GM12878 (cell line): ENCODE data around the gene CD86. TPM values are rescaled to one million over a fixed set of nuclear protein-coding genes. Genes with fewer than 3 reads are reported as not detected.
A peak's percentile ranks its signal among the peaks of the same experiment; 100 is the strongest.

ENCODE experiments used
- CBFB ChIP-seq: IDR thresholded peaks from 2 replicates; pipeline ENCODE4 v1.6.1; 2016; ENCODE audit warnings: antibody characterized with exemption, low read depth
- CREB1 ChIP-seq: IDR thresholded peaks from 2 replicates; pipeline ENCODE4 v1.6.1; 2012; ENCODE audit warnings: low read depth, mild to moderate bottlenecking, inconsistent platforms
- CUX1 ChIP-seq: IDR thresholded peaks from 2 replicates; pipeline ENCODE4 v1.6.1; 2012; ENCODE audit warnings: improper control_type of control experiment, low read depth, low read length; ENCODE audit not compliant: insufficient replicate concordance
- DPF2 ChIP-seq: fragments of 450-650 bp; IDR thresholded peaks from 2 replicates; pipeline ENCODE4 v1.6.1; 2017; ENCODE audit warnings: mild to moderate bottlenecking
- FOXM1 ChIP-seq: IDR thresholded peaks from 2 replicates; pipeline ENCODE4 v1.6.1; 2012; ENCODE audit warnings: low read depth, mild to moderate bottlenecking, inconsistent platforms, low read length, moderate library complexity
- IKZF2 ChIP-seq, 2 experiments: fragments of 450-650 bp; IDR thresholded peaks; 2 replicates each; pipeline ENCODE4 v1.6.1; 2017; ENCODE audit warnings: mild to moderate bottlenecking in 2 of 2, moderate library complexity in 2 of 2
- IRF4 ChIP-seq: IDR thresholded peaks from 2 replicates; pipeline ENCODE4 v1.6.1; 2011; ENCODE audit warnings: low read depth, low read length
- MEF2B ChIP-seq: fragments of 450-650 bp; IDR thresholded peaks from 2 replicates; pipeline ENCODE4 v1.6.1; 2018; ENCODE audit warnings: mild to moderate bottlenecking, moderate library complexity; ENCODE audit not compliant: partially characterized antibody, poor library complexity, severe bottlenecking
- MTA2 ChIP-seq: fragments of 450-650 bp; IDR thresholded peaks from 2 replicates; pipeline ENCODE4 v1.6.1; 2016; ENCODE audit warnings: low read depth, mild to moderate bottlenecking, moderate library complexity
- NFIC ChIP-seq: IDR thresholded peaks from 2 replicates; pipeline ENCODE4 v1.6.1; 2012; ENCODE audit warnings: low read depth, mild to moderate bottlenecking, inconsistent platforms, low read length, moderate library complexity
- PAX5 ChIP-seq: IDR thresholded peaks from 2 replicates; pipeline ENCODE4 v1.6.1; 2011; ENCODE audit warnings: low read depth, low read length, borderline replicate concordance
- POU2F2 ChIP-seq: IDR thresholded peaks from 3 replicates; pipeline ENCODE4 v1.6.1; 2011; ENCODE audit warnings: low read depth, mild to moderate bottlenecking, low read length, borderline replicate concordance
- SKIL ChIP-seq: fragments of 450-650 bp; IDR thresholded peaks from 2 replicates; pipeline ENCODE4 v1.6.1; 2017; ENCODE audit warnings: mild to moderate bottlenecking, low read depth, inconsistent platforms; ENCODE audit not compliant: poor library complexity, severe bottlenecking
- SMARCA5 ChIP-seq: fragments of 450-650 bp; IDR thresholded peaks from 2 replicates; pipeline ENCODE4 v1.6.1; 2017; ENCODE audit warnings: mild to moderate bottlenecking
- STAT3 ChIP-seq: IDR thresholded peaks from 2 replicates; pipeline ENCODE4 v1.6.1; 2011; ENCODE audit warnings: low read depth, low read length, improper control_type of control experiment
- ZNF217 ChIP-seq: fragments of 450-650 bp; IDR thresholded peaks from 2 replicates; pipeline ENCODE4 v1.6.1; 2017; ENCODE audit warnings: antibody characterized with exemption, mild to moderate bottlenecking
- ZSCAN29 ChIP-seq: fragments of 450-650 bp; IDR thresholded peaks from 2 replicates; pipeline ENCODE4 v1.6.1; 2017; ENCODE audit warnings: mild to moderate bottlenecking, moderate library complexity
- polyA plus RNA-seq, 11 experiments: library from polyadenylated mRNA; depleted of rRNA in 4 of 11; unstranded in 6 of 11; stranded (reverse) in 5 of 11; fragments of >200 nt; fragmentation: Nextera tagmentation in 4 of 11; fragmentation: Illumina TruSeq in 1 of 11; extraction: Ambion mirVana in 4 of 11; extraction: Trizol in 1 of 11; gene quantifications; 1 replicate in 1 of 11; 2 replicates in 10 of 11; pipeline versions ENCODE4 v1.2.1 to v1.2.3, GENCODE V29; 2011 to 2016; ENCODE audit warnings: inconsistent platforms in 2 of 11, missing spikeins in 2 of 11, low read depth in 1 of 11
- total RNA-seq, 4 experiments: library from RNA; depleted of rRNA in 3 of 4; stranded (reverse); fragments of >200 nt in 3 of 4; fragmentation: Illumina TruSeq in 1 of 4; extraction: Trizol in 1 of 4; gene quantifications; 2 replicates each; pipeline versions ENCODE4 v1.2.1 to v1.2.3, GENCODE V29; 2013 to 2021
- TF ChIP-seq, protein P1 (sequence below): fragments of 450-650 bp; IDR thresholded peaks from 2 replicates; pipeline ENCODE4 v1.6.1; 2016; ENCODE audit warnings: mild to moderate bottlenecking
- TF ChIP-seq, protein P2 (sequence below): fragments of 450-650 bp; IDR thresholded peaks from 2 replicates; pipeline ENCODE4 v1.6.1; 2018; ENCODE audit warnings: borderline replicate concordance, mild to moderate bottlenecking; ENCODE audit not compliant: partially characterized antibody

CD86 gene
- total and polyA plus RNA-seq, 10 of the 15 experiments (the other 5 are each of a cell fraction or from before 2014, with no cell fraction given), result 40.9 to 100 (median 55.5) TPM

DNA sequence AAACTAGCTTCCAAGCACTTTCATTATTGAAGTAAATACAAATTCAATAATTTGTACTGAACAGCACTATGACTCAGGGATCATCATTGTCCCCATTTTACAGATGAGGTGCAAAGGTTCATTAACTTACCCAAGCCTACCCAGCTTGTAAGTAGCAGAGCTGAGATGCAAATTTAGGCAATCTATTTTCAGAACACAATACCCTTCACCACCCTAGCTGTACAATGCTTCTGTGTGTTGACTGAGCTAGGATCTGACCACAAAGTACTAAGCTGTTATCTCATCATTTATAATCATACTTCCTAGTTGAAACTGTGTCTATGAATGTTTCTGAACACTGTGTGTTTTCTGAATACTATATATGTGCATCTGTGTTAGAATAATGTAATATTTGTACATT lies 29.9 kb upstream of the CD86 start (continued):
- TF ChIP-seq POU2F2 (peak; percentile 93; the same call in 1 of the 3 replicates), MEF2B (peak; percentile 82), FOXM1 (peak; percentile 41; the same call in 1 of the 2 replicates), SKIL (peak; percentile 42), MTA2 (peak; percentile 68), CUX1 (no peak), IKZF2 (IDR thresholded peaks at IDR 0.05) (peak in 1 of 2 experiments; percentile 9; a peak in 1 of 4 replicates), ZSCAN29 (no peak), CBFB (peak; percentile 67; the same call in 1 of the 2 replicates), PAX5 (no peak), NFIC (0 out of 2 replicates have a peak, but pooled peaks have one; percentile 70), ZNF217 (peak; percentile 96), IRF4 (no peak), DPF2 (peak; percentile 34; the same call in 1 of the 2 replicates), STAT3 (0 out of 2 replicates have a peak, but pooled peaks have one; percentile 31), SMARCA5 (peak; percentile 78; the same call in 1 of the 2 replicates), CREB1 (no peak)
- TF ChIP-seq, protein P1, sequence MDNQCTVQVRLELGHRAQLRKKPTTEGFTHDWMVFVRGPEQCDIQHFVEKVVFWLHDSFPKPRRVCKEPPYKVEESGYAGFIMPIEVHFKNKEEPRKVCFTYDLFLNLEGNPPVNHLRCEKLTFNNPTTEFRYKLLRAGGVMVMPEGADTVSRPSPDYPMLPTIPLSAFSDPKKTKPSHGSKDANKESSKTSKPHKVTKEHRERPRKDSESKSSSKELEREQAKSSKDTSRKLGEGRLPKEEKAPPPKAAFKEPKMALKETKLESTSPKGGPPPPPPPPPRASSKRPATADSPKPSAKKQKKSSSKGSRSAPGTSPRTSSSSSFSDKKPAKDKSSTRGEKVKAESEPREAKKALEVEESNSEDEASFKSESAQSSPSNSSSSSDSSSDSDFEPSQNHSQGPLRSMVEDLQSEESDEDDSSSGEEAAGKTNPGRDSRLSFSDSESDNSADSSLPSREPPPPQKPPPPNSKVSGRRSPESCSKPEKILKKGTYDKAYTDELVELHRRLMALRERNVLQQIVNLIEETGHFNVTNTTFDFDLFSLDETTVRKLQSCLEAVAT, result 0 out of 2 replicates have a peak, but pooled peaks have one; percentile 52
- TF ChIP-seq, protein P2, sequence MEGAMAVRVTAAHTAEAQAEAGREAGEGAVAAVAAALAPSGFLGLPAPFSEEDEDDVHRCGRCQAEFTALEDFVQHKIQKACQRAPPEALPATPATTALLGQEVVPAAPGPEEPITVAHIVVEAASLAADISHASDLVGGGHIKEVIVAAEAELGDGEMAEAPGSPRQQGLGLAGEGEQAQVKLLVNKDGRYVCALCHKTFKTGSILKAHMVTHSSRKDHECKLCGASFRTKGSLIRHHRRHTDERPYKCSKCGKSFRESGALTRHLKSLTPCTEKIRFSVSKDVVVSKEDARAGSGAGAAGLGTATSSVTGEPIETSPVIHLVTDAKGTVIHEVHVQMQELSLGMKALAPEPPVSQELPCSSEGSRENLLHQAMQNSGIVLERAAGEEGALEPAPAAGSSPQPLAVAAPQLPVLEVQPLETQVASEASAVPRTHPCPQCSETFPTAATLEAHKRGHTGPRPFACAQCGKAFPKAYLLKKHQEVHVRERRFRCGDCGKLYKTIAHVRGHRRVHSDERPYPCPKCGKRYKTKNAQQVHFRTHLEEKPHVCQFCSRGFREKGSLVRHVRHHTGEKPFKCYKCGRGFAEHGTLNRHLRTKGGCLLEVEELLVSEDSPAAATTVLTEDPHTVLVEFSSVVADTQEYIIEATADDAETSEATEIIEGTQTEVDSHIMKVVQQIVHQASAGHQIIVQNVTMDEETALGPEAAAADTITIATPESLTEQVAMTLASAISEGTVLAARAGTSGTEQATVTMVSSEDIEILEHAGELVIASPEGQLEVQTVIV, result no peak
